ENCODE results near the gene NOTCH1.

DNA sequence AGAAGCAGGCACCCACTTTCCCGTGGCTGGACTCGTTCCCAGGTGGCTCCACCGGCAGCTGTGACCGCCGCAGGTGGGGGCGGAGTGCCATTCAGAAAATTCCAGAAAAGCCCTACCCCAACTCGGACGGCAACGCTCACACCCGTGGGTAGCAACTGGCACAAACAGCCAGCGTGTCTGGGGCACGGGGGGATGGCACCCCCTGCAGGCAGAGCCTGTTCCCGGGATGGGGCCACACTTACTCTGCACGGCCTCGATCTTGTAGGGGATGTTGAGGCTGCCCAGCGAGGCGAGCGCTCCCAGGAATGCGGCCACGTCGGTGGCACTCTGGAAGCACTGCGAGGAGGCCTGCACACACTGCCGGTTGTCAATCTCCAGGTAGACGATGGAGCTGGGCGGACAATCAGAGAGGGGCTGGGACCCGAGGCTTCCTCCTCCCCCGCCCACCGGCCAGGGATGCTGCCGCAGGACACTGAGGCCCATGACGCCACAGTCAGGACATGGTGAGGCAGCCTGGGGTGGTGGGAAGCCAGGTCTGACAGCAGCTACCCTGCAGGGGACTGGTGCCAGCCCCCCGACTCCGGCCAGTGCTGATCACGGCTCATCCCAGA is 42.8 kb downstream of the NOTCH1 start:
- no peak for TF ChIP-seq CTCF (IDR thresholded peaks at IDR 0.05)
- TF ChIP-seq POLR2A (IDR thresholded peaks at IDR 0.05) = no peak
- TF ChIP-seq POLR2AphosphoS5 (IDR thresholded peaks at IDR 0.05) = no peak
- no peak for TF ChIP-seq EP300 (IDR thresholded peaks at IDR 0.05)
